Central memory CD4-positive, alpha-beta T cell (primary cell): Measurements from ENCODE around the gene MGAT2.
"Not testable (repeated sequence)": the region's sequence is repeated elsewhere in the genome, so short reads cannot be mapped to it uniquely, and the experiment has no call there.

Experiments
- DNase-seq: peaks from one replicate; pipeline ENCODE4 v3.0.0; 2022

Gene MGAT2

DNA sequence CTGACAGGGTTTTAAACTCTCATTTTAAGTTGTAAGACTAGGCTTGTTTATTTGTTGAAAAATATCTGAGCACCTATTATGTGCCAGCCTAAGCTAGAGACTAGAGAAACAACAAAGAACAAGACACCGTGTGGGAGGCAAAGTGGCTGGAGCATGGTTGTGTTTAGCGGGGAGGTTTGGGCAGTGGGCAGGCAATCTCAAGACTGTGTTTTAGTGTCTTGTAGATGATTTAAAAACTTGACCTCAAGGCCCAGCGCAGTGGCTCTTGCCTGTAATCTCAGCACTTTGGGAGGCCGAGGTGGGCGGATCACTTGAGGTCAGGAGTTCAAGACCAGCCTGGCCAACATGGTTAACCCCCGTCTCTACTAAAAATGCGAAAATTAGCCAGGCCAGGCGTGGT, 7.9 kb upstream of the MGAT2 start:
- DNase-seq = no peak

DNA sequence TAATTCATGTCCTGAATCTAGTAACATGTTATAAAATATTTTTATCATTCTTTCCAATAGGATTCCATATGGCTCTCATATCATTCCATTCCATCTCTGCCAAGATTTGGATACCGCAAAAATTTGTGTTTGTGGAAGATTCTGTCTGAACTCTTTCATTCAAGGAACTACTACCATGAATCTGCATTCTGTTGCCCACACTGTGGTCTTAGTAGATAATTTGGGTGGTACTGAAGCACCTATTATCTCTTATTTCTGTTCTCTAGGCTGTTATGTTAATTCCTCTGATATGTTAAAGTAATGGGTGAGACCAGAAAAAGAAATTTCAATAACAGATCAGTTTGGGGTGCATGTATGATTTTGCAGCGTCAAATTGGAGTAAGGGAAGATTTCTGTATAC, 6.4 kb upstream of the MGAT2 start:
- no peak for DNase-seq

DNA sequence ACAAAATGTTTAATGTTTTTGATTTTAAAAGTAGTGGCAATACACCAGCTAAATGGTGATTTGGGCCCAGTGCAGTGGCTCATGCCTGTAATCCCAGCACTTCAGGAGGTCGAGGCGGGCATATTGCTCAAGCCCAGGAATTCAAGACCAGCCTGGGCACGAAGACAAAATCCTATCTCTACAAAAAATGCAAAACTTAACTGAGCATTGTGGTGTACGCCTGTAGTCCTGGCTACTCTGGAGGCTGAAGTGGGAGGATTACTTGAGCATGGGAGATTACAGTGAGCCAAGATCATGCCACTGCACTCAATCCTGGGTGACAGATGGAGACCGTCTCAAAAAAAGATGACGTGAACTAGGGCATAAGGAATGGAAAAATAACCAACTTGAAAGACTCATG, 4.8 kb upstream of the MGAT2 start:
- no peak for DNase-seq

DNA sequence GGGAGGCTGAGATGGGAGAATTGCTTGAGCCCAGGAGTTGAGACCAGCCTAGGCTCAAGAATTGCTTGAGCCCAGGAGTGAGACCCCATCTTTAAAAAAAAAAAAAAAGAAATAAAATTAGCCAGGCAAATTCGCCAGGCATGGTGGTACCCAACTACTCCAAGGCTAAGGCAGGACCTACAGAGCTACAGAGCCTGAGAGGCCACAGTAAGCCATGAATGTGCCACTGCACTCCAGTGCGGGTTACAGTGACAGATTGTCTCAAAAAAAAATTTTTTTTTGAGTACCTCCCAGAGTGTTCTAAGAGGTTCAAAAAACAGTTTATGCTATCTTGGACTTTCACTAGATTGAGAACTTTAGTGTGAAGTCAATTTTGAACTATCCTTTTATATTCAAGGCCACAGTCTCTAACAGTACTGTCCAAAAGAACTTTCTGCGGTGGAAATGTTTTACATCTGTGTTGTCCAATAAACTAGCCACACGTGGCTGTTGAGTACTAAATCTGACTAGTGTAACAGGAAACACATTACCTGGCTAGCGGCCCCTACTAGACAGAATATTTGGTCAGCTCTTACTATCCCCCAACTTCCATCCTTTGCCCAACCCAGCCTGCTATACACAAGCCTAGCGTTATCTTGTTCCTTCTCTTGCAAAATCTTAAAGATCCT, 2.6 kb upstream of the MGAT2 start:
- no peak for DNase-seq

DNA sequence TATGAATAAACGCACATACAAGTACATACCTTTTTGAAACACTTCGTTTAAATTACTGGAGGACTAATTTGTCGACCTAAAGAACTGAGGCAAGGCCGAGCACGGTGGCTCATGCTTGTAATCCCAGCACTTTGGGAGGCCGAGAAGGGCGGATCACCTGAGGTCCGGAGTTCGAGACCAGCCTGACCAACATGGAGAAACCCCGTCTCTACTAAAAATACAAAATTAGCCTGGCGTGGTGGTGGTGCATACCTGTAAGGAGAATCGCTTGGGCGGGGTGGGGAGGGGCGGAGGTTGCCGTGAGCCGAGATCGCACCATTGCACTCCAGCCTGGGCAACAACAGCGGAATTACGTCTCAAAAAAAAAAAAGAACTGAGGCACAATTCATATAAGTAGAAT, 1.3 kb upstream of the MGAT2 start:
- not testable (repeated sequence) for DNase-seq

DNA sequence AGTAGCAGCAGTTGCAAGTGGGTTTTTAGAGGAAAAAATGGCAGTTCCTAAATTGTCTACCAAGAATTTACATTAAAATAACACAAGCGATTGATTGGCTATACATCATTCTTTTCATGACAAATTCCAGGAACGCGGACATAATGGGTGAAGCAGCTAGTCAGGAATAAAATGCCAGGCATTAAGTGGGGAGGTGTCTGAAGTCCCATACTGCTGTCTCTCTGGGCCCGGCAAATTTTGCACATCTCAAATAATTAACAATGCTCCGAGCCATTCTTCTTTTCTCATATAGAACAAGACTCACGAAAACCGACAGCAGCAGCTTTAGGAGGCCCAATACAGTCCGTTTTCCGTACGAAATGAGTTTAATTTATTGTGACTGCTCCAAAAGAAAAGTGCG, 869 bp upstream of the MGAT2 start:
- no peak for DNase-seq

DNA sequence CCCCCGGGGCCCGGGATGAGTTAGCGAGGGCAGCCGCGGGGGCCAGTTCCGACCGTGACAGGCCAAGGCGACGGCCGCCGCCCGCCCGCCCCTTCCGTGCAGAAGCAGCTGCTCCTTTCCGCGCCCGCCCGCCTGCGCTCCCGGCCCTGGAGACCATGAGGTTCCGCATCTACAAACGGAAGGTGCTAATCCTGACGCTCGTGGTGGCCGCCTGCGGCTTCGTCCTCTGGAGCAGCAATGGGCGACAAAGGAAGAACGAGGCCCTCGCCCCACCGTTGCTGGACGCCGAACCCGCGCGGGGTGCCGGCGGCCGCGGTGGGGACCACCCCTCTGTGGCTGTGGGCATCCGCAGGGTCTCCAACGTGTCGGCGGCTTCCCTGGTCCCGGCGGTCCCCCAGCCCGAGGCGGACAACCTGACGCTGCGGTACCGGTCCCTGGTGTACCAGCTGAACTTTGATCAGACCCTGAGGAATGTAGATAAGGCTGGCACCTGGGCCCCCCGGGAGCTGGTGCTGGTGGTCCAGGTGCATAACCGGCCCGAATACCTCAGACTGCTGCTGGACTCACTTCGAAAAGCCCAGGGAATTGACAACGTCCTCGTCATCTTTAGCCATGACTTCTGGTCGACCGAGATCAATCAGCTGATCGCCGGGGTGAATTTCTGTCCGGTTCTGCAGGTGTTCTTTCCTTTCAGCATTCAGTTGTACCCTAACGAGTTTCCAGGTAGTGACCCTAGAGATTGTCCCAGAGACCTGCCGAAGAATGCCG, 699 bp downstream of the MGAT2 start:
- DNase-seq = no peak

DNA sequence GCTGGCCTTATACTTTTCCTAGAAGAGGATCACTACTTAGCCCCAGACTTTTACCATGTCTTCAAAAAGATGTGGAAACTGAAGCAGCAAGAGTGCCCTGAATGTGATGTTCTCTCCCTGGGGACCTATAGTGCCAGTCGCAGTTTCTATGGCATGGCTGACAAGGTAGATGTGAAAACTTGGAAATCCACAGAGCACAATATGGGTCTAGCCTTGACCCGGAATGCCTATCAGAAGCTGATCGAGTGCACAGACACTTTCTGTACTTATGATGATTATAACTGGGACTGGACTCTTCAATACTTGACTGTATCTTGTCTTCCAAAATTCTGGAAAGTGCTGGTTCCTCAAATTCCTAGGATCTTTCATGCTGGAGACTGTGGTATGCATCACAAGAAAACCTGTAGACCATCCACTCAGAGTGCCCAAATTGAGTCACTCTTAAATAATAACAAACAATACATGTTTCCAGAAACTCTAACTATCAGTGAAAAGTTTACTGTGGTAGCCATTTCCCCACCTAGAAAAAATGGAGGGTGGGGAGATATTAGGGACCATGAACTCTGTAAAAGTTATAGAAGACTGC, 1.5 kb downstream of the MGAT2 start:
- DNase-seq = no peak

DNA sequence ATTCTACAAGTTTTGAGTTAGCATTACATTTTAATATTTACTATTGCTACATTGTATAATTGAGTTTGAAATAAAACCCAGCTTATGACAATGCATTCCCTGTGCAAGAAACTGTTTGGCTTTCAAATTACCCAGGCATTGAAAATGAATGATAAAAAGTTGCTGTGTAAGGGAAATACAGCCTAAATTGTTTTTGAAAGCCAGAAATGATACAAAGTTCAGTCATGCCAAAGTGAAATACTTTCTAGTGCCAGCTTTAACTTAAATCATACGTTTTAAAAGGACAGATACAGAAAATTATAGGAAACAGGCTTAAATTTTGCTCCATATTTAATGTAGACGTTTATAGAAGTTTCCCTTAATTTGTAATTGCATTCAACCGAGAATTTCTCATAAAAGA, 2.8 kb downstream of the MGAT2 start:
- DNase-seq = no peak

DNA sequence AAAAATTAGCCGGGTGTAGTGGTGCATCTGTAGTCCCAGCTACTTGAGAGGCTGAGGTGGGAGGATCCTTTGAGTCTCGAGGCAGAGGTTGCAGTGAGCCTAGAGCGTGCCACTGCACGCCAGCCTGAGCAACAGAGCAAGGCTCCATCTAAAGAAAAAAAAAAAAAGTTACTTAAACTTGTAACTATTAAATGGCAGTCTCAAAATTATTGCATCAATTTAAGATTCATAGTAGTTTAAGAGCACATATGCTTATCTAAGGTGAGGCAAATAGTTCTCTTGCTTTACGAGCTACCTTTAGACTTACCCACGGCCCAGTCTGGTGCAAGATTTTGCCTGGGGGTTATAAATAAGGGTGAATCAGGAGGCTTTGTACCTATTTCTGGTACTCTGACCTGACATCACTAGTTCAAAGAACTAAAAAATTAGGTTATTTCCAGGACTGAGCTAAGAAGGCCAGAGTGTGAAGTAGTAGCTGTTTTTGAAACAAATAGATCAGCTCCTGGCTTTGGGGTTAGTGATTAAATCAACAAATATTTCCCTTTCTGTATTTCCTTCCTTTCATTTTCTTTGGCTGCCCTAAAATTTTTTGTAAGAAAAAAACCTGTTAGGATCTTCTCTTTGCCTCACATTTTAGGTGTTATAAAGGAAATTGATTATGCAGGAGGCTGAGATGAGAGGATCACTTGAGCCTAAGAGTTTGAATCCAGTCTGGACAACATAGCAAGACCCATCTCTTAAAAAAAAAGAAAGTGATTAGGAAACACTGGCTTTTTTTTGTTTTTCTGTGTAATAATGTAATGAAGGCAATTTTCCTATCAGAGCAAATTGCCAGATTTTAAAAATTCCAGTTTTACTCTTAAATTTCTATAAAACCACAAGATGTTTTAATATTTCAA, 3.6 kb downstream of the MGAT2 start:
- DNase-seq = peak; percentile 37

DNA sequence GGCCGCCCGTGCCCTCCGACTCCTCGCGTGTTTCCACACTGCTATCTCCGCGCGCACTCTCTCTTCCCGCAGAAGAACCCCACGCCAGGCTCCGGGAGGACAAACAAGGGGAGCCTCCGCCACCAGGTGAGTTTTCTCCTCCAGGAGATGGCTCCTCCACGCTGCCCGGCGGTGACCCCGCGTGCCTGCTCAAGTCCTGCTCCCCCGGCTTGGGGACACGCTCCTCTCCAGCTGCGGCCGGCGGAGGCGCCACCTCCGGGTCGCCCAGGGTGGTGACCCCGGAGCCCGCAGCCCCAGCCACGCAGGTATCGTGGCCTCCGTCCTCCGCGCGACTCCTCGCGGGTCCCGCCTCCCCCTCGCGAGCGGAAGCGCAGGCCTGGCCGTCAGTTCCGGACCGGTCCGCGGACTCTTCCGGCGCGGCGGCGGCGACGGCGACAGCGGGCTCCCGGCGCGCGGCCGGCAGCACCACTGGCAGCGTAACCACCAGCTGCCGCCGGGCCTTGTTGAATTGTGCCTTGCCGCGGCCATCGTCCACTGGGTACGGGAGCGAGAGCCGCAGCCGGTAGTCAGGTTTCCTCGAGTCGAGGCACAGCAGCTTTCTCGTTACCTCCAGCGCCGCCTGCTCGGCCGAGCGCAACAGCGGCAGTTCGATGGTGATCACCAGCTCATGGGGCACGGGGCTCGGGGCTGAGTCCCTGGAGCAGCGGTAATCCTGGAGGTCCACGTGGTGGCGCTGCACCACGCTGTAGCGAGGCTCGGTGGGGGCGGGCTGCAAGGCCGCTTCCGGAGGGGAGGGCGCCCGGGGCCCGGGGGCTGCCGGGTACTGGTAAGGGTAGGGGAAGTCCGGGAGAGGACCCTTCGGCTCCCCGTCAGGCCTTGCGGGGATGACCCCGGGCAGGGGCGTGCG, 13.3 kb downstream of the MGAT2 start:
- DNase-seq = peak; percentile 94

DNA sequence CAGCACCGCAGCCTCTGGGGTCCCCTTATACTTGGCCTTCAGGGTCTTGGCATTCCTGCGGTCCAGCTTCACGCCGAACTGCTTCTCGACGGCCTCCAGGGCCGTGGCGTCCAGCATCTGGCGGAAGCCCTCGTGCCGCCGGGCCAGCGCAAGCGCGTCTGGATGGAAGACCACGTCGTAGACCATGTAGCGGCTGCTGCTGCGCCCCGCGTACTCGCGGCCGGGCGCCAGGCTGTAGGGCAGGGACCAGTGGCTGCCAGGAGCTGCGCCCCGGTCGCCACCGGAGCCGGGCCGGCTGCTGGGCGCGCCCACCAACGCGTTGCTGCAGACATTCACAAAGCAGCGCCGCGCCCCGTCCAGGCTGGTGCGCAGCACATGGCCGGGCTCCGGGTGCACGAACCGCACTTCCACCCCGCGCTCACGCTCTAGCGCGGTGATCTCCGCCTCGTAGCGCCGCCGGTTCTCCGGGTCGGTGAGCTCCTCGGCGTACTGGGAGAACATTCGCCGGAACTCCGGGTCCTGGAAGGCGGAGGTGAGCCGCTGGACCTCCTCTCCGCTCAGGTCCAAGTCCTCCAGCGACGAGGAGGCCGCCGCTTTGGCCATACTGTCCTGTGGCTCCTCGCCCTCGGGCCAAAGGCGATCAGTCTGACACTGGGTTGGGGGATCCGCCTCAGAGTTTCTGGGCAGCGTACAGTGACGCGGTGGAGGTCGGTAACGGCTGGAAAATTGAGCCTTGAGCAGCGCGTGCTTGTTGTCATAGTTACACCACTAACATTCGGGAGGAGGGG, 14.1 kb downstream of the MGAT2 start, which contains the start of gene DNAAF2:
DNAAF2 (minus strand) TSS at position 698 of the 788 bp plus-strand sequence; CDS start at position 603, 95 bp downstream.
- DNase-seq = peak; percentile 81

DNA sequence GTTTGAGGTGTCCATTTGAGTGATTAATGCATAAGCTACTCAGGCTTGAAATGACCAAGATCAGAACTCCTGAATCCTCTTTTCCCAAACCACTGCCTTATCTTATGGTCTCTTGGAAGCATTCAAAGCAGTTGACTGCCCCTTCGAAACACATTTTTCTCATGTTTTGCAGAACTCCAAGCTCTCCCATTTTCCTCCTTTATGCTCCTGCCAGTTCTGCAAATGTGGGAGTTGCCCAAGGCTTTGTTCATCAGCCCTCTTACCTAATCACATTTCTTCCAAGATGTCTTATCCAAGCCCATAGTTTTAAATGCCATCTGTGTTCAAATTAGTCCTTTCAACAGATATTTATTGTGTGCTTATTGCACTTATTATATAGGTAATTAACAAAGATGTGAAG, 16.3 kb downstream of the MGAT2 start:
- DNase-seq = no peak

DNA sequence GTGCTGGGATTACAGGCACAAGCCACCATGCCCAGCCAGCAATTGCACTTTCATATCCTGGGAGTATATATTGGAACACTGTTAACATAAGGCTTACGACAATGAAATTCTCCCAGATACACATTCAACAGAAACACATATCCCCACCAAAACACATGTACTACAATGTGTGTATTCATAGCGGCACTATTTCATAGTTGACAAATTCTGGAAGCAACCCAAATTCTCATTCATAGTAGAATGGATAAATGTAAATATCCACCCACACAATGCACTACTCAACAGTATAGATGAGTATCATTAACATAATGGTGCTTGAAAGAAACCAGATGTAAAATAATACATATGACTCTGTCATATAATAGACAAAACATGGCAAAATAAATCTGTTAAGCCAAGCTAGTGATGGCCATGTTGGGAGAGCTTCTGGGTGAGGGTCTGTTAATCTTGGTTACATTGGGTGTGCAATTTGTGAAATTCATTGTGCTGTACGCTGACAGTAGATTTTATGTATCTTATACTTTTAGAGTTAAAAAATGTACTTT, 17.0 kb downstream of the MGAT2 start:
- no peak for DNase-seq

DNA sequence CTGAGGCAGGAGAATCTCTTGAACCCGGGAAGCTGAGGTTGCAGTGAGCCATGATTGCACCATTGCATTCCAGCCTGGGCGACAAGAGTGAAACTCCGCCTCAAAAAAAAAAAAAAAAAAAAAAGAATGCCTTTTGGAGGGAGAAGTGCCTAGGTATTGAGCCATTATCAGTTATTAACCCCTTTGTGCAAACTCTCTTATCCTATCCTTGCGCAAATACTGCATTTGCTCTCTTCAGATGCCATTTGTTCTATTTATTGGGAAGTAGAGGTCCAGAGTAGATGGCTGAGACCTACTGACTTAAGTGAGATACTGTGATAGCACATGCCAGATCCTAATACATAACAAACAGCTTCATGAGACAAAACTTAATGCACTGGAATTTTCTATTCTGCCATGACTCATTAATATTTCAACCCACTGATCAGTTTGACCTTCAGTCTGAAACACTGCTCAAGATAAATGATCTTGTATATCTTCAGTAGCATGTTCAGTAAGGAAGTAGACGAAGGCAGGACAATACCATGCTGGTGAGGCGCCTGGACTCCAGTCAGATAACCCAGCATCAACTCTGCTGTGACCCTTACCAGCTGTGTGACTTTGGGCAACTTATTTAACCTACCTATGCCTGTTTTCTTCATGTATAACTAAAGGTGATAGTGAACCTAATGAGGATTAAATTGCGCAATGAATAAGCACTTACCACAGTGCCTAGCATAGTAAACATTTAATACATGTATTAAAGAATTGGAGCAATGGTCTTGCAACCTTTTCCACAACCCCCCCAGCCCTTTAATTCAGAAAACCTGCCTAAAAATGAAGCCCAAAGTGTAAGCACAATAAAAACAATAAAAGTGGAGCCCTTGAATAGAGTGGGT, 20.2 kb downstream of the MGAT2 start:
- no peak for DNase-seq

DNA sequence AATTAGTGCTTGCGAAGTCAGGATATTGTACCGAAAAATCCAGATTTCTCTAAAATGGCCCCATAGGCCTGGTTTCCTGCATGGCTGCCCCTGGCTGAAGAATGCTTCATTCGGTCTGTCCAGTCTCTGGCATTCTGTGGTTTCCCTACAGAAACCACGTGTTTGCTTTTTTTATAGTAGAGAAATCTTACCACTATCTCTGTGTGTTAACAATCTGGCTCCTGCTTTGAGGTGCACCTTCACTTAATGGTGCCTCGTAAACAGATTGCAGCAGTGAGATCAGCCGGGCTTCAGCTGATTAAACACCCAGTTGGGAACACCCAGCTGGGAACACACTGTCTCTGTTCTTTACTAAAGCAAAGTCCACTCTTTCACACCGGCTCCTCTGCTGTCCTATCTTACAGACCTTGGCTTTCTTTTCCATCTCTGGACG, 21.1 kb downstream of the MGAT2 start:
- DNase-seq = no peak

DNA sequence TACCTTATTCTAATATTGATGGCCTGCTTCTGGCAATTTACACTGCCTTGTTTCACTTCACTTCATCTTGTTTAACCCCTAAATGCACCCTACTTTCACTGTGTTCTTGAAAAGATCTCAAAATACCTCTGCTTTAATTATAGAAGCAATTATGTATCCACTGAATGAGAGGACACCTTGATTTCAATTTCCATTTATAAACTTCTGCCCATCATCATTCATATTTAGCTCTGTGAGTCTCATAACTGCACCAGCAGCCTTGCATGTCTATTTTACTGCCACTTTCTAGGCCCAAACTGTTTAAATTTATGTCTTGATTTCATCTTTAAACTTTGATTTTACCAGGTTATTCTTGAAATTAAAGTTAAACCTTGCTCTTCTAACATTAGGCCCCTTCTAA, 21.6 kb downstream of the MGAT2 start:
- DNase-seq = no peak

DNA sequence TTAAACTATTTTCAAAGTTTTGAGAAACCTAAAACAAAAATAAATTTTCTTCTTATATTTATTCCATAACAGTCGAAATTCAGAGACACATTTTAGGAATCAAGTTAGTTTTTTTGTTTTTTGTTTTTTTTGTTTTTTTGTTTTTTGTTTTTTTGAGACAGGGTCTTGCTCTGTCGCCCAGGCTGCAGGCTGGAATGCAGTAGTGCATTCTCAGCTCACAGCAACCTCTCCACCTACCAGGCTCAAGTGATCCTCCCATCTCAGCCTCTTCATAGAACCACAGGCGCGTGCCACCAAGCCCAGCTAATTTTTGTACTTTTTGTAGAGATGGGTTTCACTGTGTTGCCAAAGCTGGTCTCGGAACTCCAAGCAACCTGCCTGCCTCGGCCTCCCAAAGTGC, 32.9 kb downstream of the MGAT2 start:
- no peak for DNase-seq

DNA sequence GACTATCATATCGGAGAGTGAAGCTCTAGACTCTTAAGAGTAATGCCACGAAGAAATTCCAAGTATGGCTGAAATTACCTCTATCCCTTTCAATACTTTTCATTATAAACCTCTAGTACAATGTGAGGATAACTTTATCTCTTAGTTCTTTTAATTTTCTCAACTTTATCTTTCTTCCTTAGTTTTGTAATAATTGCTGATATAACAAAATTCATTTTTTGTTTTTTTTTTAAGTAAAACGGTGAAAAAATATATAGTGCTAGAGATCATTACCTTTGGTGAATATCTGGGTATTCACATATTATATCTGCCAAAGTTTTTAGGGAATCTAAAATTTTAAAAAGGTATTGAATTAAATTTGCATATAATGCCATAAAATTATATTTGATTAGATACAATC, 33.9 kb downstream of the MGAT2 start:
- DNase-seq = no peak

DNA sequence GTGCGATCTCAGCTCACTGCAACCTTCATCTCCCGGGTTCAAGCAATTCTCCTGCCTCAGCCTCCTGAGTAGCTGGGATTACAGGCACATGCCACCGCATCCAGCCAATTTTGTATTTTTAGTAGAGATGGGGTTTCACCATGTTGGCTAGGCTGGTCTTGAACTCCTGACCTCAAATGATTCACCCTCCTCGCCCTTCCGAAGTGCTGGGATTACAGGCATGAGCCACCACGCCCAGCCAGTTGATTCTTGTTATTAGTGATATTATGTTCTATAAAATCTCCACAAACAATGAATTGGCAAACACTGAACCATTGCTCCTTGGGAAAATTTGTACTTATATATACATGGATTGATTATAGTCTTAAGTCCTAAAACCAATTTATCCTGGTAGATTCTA, 36.9 kb downstream of the MGAT2 start:
- not testable (repeated sequence) for DNase-seq
